ENCODE data around the gene TBC1D4.

TBC1D4 gene

DNA sequence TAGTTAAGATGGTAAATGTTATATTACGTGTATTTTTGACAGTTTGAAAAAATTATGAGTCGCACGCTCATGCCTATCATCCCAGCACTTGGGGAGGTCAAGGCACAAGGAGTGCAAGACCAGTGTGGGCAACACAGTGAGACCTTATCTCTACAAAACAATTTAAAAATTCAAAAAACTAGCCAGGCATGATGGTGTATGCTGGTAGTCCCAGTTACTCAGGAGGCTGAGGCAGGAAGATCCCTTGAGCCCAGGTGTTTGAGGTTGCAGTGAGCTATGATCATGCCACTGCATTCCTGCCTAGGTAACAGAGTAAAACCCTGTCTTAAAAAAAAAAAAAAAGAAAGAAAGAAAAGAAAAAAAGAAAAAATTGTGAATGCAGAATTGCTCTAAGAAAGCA, 58.0 kb downstream of the TBC1D4 start:
- TF ChIP-seq EZH2 (optimal IDR thresholded peaks at IDR 0.05; ENCODE audit: low read depth, low read length), result no peak
- no peaks in the 10 kb centered on the region for H3K9me2 ChIP-seq (replicated peaks; ENCODE audit: insufficient read depth, low read length)
- no peak overlapping the region for H3K27ac ChIP-seq (ENCODE audit: low read length)
- no peaks in the 10 kb centered on the region for H4K20me1 ChIP-seq (ENCODE audit: insufficient read depth, low read length)
- no peaks in the 10 kb centered on the region for H3K79me2 ChIP-seq (ENCODE audit: low read length)
- H3K36me3 ChIP-seq (replicated peaks; ENCODE audit: insufficient read depth, low read length), result no peaks in the 10 kb centered on the region
- H3K4me1 ChIP-seq (ENCODE audit: low read length), result no peaks in the 10 kb centered on the region
- H2AFZ ChIP-seq (ENCODE audit: low read length), result no peak overlapping the region
- H3K4me3 ChIP-seq (ENCODE audit: low read length), result no peak overlapping the region
- H3K27me3 ChIP-seq (replicated peaks; ENCODE audit: insufficient read depth, low read length), result no peaks in the 10 kb centered on the region
- no peak overlapping the region for H3K4me2 ChIP-seq (ENCODE audit: low read depth, low read length)
- H3K9ac ChIP-seq (ENCODE audit: low read length), result no peak overlapping the region
- H3K9me3 ChIP-seq (replicated peaks; ENCODE audit: insufficient read depth, low read length), result no peaks in the 10 kb centered on the region
- H3F3A ChIP-seq (ENCODE audit: insufficient read depth, low read length), result no peaks in the 10 kb centered on the region
- DNase-seq, result no peak

DNA sequence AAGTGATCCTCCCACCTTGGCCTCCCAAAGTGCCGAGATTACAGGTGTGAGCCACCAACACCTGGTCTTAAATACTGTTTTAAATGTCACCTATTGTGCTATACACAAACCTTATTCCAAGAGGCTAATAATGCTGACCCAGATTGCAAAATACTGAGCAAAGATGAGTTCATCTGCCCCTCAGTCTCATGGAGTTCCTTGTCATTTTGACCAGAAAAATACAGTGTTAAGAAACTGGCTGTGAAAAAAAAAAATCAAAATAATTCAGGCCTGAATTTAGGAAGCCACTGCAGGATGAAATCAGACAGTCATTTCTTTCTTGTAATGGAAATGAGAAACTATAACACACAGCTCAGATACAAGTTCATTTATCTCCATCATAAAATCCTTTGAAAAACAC, 59.9 kb downstream of the TBC1D4 start:
- no peaks in the 10 kb centered on the region for H3K79me2 ChIP-seq (ENCODE audit: low read length)
- H3F3A ChIP-seq (ENCODE audit: insufficient read depth, low read length), result no peaks in the 10 kb centered on the region
- H3K9me2 ChIP-seq (replicated peaks; ENCODE audit: insufficient read depth, low read length), result no peaks in the 10 kb centered on the region
- no peak overlapping the region for H2AFZ ChIP-seq (ENCODE audit: low read length)
- H3K4me1 ChIP-seq (ENCODE audit: low read length), result no peaks in the 10 kb centered on the region
- no peak overlapping the region for H3K4me2 ChIP-seq (ENCODE audit: low read depth, low read length)
- H3K27ac ChIP-seq (ENCODE audit: low read length), result no peak overlapping the region
- TF ChIP-seq, protein P1, sequence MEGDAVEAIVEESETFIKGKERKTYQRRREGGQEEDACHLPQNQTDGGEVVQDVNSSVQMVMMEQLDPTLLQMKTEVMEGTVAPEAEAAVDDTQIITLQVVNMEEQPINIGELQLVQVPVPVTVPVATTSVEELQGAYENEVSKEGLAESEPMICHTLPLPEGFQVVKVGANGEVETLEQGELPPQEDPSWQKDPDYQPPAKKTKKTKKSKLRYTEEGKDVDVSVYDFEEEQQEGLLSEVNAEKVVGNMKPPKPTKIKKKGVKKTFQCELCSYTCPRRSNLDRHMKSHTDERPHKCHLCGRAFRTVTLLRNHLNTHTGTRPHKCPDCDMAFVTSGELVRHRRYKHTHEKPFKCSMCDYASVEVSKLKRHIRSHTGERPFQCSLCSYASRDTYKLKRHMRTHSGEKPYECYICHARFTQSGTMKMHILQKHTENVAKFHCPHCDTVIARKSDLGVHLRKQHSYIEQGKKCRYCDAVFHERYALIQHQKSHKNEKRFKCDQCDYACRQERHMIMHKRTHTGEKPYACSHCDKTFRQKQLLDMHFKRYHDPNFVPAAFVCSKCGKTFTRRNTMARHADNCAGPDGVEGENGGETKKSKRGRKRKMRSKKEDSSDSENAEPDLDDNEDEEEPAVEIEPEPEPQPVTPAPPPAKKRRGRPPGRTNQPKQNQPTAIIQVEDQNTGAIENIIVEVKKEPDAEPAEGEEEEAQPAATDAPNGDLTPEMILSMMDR (IDR thresholded peaks at IDR 0.05; ENCODE audit: low read length), result no peak
- no peak for TF ChIP-seq EZH2phosphoT487 (IDR thresholded peaks at IDR 0.05; ENCODE audit: low read length)
- TF ChIP-seq EZH2 (optimal IDR thresholded peaks at IDR 0.05; ENCODE audit: low read depth, low read length), result no peak
- no peaks in the 10 kb centered on the region for H3K36me3 ChIP-seq (replicated peaks; ENCODE audit: insufficient read depth, low read length)
- no peaks in the 10 kb centered on the region for H3K27me3 ChIP-seq (replicated peaks; ENCODE audit: insufficient read depth, low read length)
- no peak overlapping the region for H3K9ac ChIP-seq (ENCODE audit: low read length)
- no peak for DNase-seq
- no peaks in the 10 kb centered on the region for H4K20me1 ChIP-seq (ENCODE audit: insufficient read depth, low read length)
- no peak overlapping the region for H3K4me3 ChIP-seq (ENCODE audit: low read length)
- no peaks in the 10 kb centered on the region for H3K9me3 ChIP-seq (replicated peaks; ENCODE audit: insufficient read depth, low read length)

DNA sequence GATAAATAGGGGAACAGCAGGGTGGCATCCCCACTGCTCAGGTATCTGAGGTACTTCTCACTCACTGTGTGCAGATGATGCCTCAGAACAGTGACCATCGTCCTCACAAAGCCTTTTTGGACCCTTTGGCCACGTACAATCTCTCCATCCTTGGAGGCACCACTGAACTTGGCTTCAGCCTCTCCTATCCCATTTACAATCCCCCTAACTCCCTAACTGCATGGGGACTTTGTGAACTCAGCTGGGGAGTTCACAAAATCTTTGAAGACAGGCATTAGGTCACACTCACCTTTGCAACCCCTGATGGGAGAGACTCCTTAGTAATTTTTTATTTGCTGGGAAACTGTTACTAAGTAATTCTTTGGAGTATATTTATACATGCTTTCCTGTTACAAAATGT, 60.8 kb downstream of the TBC1D4 start:
- Histone ChIP-seq H3K9ac (ENCODE audit: low read length) (no peak overlapping the region), H2AFZ (ENCODE audit: low read length) (no peak overlapping the region), H4K20me1 (ENCODE audit: insufficient read depth, low read length) (no peaks in the 10 kb centered on the region), H3K36me3 (replicated peaks; ENCODE audit: insufficient read depth, low read length) (no peaks in the 10 kb centered on the region), H3K4me1 (ENCODE audit: low read length) (no peaks in the 10 kb centered on the region), H3K9me3 (replicated peaks; ENCODE audit: insufficient read depth, low read length) (no peaks in the 10 kb centered on the region), H3K79me2 (ENCODE audit: low read length) (no peaks in the 10 kb centered on the region), H3K27ac (ENCODE audit: low read length) (no peak overlapping the region), H3K9me2 (replicated peaks; ENCODE audit: insufficient read depth, low read length) (no peaks in the 10 kb centered on the region), H3K4me2 (ENCODE audit: low read depth, low read length) (no peak overlapping the region), H3K27me3 (replicated peaks; ENCODE audit: insufficient read depth, low read length) (no peaks in the 10 kb centered on the region), H3K4me3 (ENCODE audit: low read length) (no peak overlapping the region), H3F3A (ENCODE audit: insufficient read depth, low read length) (no peaks in the 10 kb centered on the region)
- TF ChIP-seq, protein P1 (IDR thresholded peaks at IDR 0.05; ENCODE audit: low read length), result no peak
- TF ChIP-seq EZH2phosphoT487 (IDR thresholded peaks at IDR 0.05; ENCODE audit: low read length), result no peak
- TF ChIP-seq EZH2 (optimal IDR thresholded peaks at IDR 0.05; ENCODE audit: low read depth, low read length), result no peak
- no peak for DNase-seq

DNA sequence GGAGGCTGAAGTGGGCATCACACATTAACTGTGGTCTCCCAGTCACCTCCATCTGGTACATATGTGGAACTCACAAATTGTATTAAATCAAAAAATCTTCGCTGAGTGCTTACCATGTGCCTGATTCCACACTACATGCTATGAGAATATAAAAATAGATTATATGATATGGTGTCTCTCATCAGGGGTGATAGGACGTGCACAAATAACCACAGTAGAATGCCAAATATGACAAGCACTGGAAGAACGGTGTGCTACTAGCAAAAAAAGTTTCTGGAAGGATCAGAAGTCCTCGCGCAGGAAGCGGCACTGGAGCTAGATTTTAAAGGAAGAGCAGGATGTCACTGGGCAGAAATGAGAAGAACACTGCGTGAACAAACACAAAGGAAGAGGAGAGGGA, 62.3 kb downstream of the TBC1D4 start:
- H3K9me3 ChIP-seq (replicated peaks; ENCODE audit: insufficient read depth, low read length), result no peaks in the 10 kb centered on the region
- H3F3A ChIP-seq (ENCODE audit: insufficient read depth, low read length), result no peaks in the 10 kb centered on the region
- no peaks in the 10 kb centered on the region for H3K27me3 ChIP-seq (replicated peaks; ENCODE audit: insufficient read depth, low read length)
- H3K4me2 ChIP-seq (ENCODE audit: low read depth, low read length), result no peak overlapping the region
- no peaks in the 10 kb centered on the region for H3K79me2 ChIP-seq (ENCODE audit: low read length)
- H3K4me3 ChIP-seq (ENCODE audit: low read length), result no peak overlapping the region
- no peak overlapping the region for H3K9ac ChIP-seq (ENCODE audit: low read length)
- H3K36me3 ChIP-seq (replicated peaks; ENCODE audit: insufficient read depth, low read length), result no peaks in the 10 kb centered on the region
- H2AFZ ChIP-seq (ENCODE audit: low read length), result no peak overlapping the region
- TF ChIP-seq EZH2phosphoT487 (IDR thresholded peaks at IDR 0.05; ENCODE audit: low read length), result no peak
- no peak overlapping the region for H3K27ac ChIP-seq (ENCODE audit: low read length)
- no peaks in the 10 kb centered on the region for H4K20me1 ChIP-seq (ENCODE audit: insufficient read depth, low read length)
- no peak for DNase-seq
- H3K4me1 ChIP-seq (ENCODE audit: low read length), result no peaks in the 10 kb centered on the region
- no peaks in the 10 kb centered on the region for H3K9me2 ChIP-seq (replicated peaks; ENCODE audit: insufficient read depth, low read length)
